Measurements from ENCODE around the gene DLGAP1.

DLGAP1 gene

DNA sequence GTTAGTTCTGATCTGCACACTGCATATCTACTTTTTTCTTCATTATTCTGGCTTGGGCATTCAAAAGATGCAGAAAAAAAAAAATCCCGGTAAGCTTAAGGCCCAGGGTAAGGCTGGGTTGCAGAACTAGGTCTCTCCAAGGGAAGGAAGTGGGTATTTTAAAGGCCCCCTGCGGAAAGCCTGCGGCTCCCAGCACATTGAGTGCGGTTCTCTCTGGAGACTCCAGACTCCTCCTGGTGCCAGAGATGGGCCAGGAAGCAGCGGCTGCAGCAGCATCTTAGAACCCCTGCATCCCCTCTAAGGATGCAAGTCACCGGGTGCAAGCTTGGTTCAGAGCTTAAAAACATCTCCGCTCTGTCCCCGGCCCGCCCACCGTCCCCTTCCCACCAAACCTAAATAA lies 955.6 kb downstream of the DLGAP1 start:
- Histone ChIP-seq H3K4me1 (ENCODE audit: control insufficient read depth in 1 of 2, insufficient read depth in 2 of 2, low read length in 2 of 2) (peaks cover 0 to 4% of the 10 kb centered on the region in 2 donors), H3K36me3 (ENCODE audit: control insufficient read depth in 1 of 2, insufficient read depth in 2 of 2, low read length in 2 of 2) (no peaks in the 10 kb centered on the region), H3K4me3 (ENCODE audit: low read depth in 1 of 2, low read length in 2 of 2) (peak overlapping the region; percentile 48 to 52), H3K27ac (ENCODE audit: low read length) (no peak overlapping the region), H3K27me3 (ENCODE audit: low read depth, low read length) (peaks cover 12% of the 10 kb centered on the region), H3K9me3 (ENCODE audit: control insufficient read depth in 1 of 2, low read length in 2 of 2) (no peaks in the 10 kb centered on the region)

DNA sequence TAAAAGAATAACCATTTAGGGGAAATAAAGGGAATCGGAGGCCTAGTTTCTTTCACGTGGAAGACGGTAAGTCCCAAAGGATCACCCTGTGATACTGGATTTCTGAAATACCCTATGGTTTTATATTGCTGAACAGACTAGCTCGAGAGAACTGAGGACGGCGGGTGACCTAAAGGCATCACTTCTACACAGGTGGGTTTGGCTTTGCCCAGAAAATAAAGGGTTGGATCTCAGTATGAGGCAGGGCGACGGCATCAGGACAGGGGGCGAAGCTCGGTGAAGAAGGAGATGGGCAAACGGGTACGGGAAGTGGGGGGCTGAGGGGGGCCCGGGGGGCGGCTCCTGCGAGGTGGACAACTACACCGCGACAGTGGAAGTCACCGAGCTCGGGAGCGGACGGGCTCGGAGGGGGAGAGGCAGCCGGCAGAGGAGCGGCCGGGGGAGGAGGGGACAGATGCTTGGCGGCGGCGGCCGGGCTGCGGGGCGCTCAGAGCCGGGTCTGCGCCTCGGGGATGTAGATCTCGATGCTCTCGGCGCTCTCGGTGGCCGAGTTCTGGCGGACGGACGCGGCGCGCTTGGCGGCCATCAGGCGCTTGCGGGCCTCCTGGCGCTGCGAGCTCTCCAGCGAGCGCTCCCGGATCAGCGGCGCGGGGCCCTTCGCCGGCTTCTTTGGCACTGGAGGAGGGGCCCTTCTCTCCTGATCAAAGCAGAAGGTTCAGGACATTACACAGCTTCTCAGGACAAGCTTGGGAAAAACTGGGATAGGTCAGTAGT lies 956.2 kb downstream of the DLGAP1 start:
- H3K27ac ChIP-seq (ENCODE audit: low read length), result no peak overlapping the region
- peak overlapping the region; percentile 48 to 52 for H3K4me3 ChIP-seq (ENCODE audit: low read depth in 1 of 2, low read length in 2 of 2)
- peaks cover 12% of the 10 kb centered on the region for H3K27me3 ChIP-seq (ENCODE audit: low read depth, low read length)

DNA sequence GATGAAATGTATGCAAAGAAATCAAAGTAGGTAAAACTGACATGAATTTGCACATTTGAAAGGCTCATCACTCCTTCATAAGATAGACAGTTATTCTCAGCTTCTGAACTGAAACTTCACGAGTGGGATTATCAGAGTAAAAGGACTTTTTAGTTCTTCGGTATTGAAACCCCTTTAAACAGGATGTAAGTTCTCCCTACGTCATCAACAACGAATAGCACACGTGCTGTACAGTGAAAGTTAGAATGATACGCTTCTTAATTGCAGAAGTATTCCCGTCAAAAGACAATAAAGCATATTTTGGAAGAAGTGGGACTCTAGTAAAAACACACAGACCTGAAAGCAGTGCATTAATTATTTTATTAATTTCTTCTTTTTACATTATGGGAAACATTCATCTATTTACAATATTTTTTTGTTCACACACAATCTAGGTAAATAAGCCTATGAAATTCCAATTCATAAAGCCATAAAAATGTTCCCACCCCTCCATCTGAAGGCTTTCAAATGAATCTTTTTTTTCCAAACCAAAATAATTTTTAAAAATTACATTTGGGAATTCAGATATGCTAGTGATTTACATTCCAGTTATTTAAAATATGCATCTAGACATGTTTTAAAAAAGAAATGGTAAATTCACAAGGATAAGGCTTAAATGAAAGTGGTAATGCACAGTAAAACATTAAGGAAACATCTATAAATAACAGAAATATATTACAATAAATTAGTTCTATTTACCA lies 959.2 kb downstream of the DLGAP1 start:
- Histone ChIP-seq H3K27me3 (ENCODE audit: low read depth, low read length) (peaks cover 12% of the 10 kb centered on the region), H3K9me3 (ENCODE audit: control insufficient read depth in 1 of 2, low read length in 2 of 2) (no peaks in the 10 kb centered on the region), H3K4me3 (ENCODE audit: low read depth in 1 of 2, low read length in 2 of 2) (no peak overlapping the region), H3K27ac (ENCODE audit: low read length) (no peak overlapping the region), H3K4me1 (ENCODE audit: control insufficient read depth in 1 of 2, insufficient read depth in 2 of 2, low read length in 2 of 2) (peaks cover 4% of the 10 kb centered on the region in 2 donors), H3K36me3 (ENCODE audit: control insufficient read depth in 1 of 2, insufficient read depth in 2 of 2, low read length in 2 of 2) (no peaks in the 10 kb centered on the region)

More for the DNA sequence above, 956.2 kb downstream of the DLGAP1 start:
- peaks cover 3 to 4% of the 10 kb centered on the region in 2 donors for H3K4me1 ChIP-seq (ENCODE audit: control insufficient read depth in 1 of 2, insufficient read depth in 2 of 2, low read length in 2 of 2)
- H3K9me3 ChIP-seq (ENCODE audit: control insufficient read depth in 1 of 2, low read length in 2 of 2), result no peaks in the 10 kb centered on the region
- H3K36me3 ChIP-seq (ENCODE audit: control insufficient read depth in 1 of 2, insufficient read depth in 2 of 2, low read length in 2 of 2), result no peaks in the 10 kb centered on the region

DNA sequence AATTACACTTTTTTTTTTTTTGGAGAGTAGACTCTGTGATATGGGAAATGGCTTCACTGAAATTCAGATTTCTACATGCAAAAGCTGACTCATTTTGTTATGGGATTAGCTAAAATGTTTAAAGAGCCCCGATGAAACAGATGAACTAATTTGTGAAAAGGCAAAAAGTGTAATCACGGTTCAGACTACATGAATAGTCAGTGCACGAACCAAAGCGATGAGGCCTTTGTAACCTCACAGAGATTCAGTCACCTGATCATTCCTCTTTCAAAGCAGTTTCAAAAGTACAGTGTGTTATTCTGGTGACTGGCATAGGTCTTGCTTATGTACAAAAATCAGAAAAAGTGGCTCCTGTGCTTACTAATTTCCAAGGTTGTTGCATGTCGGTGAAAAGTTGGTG lies 960.5 kb downstream of the DLGAP1 start:
- H3K4me3 ChIP-seq (ENCODE audit: low read depth in 1 of 2, low read length in 2 of 2), result no peak overlapping the region
- H3K9me3 ChIP-seq (ENCODE audit: control insufficient read depth in 1 of 2, low read length in 2 of 2), result no peaks in the 10 kb centered on the region
- peaks cover 2 to 4% of the 10 kb centered on the region in 2 donors for H3K4me1 ChIP-seq (ENCODE audit: control insufficient read depth in 1 of 2, insufficient read depth in 2 of 2, low read length in 2 of 2)
- H3K36me3 ChIP-seq (ENCODE audit: control insufficient read depth in 1 of 2, insufficient read depth in 2 of 2, low read length in 2 of 2), result no peaks in the 10 kb centered on the region
- peaks cover 8% of the 10 kb centered on the region for H3K27me3 ChIP-seq (ENCODE audit: low read depth, low read length)
- no peak overlapping the region for H3K27ac ChIP-seq (ENCODE audit: low read length)

DNA sequence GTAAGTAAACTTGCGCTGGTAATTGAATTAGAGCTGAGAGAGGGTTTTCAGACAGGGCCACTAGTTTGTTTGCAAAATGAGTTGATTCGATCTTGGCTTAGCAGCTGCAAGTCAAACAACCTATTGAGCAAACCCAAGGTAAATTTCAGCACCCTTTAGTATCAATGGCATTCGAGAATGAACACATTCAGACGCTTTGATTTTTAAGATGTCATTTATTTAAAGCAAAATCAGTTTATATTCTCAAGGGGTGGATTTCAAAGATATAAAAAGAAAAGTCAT lies 960.9 kb downstream of the DLGAP1 start:
- Histone ChIP-seq H3K4me3 (ENCODE audit: low read depth in 1 of 2, low read length in 2 of 2) (no peak overlapping the region), H3K4me1 (ENCODE audit: control insufficient read depth in 1 of 2, insufficient read depth in 2 of 2, low read length in 2 of 2) (peaks cover 0 to 4% of the 10 kb centered on the region in 2 donors), H3K9me3 (ENCODE audit: control insufficient read depth in 1 of 2, low read length in 2 of 2) (no peaks in the 10 kb centered on the region), H3K27ac (ENCODE audit: low read length) (no peak overlapping the region), H3K27me3 (ENCODE audit: low read depth, low read length) (peaks cover 6% of the 10 kb centered on the region), H3K36me3 (ENCODE audit: control insufficient read depth in 1 of 2, insufficient read depth in 2 of 2, low read length in 2 of 2) (no peaks in the 10 kb centered on the region)

DNA sequence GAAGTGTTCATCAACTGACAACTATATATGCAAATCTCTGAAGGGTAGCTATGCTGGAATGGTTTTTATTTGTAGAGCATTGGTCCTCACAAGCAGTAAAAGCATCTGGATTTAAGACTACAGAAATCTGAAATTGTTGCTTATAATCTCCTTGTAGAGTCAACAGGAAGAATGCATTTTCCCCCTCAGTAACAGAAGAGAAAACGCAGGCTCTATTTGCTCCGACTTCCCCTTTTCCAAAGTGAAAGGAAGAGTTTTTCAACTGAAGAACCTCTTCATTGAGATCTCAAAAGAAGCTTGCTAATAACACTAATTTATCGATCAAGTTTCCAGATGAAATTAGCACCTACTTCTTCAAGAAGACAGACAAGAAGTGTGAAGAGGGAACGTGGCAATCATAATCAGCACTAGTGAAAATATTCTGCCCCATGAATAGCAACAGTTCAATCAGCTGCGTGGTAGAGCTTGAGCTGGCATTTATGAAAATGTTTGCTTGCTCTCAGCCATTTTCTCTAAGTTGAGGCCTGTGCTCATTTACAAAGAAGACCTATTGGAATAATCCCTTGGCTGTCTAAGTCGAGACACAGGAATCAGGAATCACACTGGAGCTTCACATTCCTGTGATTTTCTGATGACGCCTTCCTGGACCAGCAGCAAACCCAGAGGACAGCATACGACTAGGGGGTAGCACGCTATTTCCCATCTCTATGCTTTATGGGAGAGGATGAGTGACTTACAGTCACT lies 961.4 kb downstream of the DLGAP1 start:
- Histone ChIP-seq H3K4me1 (ENCODE audit: control insufficient read depth in 1 of 2, insufficient read depth in 2 of 2, low read length in 2 of 2) (peaks cover 0 to 4% of the 10 kb centered on the region in 2 donors), H3K27me3 (ENCODE audit: low read depth, low read length) (peaks cover 2% of the 10 kb centered on the region), H3K36me3 (ENCODE audit: control insufficient read depth in 1 of 2, insufficient read depth in 2 of 2, low read length in 2 of 2) (no peaks in the 10 kb centered on the region), H3K9me3 (ENCODE audit: control insufficient read depth in 1 of 2, low read length in 2 of 2) (no peaks in the 10 kb centered on the region), H3K27ac (ENCODE audit: low read length) (no peak overlapping the region), H3K4me3 (ENCODE audit: low read depth in 1 of 2, low read length in 2 of 2) (peak overlapping the region in 1 of 2 donors; percentile 5)

DNA sequence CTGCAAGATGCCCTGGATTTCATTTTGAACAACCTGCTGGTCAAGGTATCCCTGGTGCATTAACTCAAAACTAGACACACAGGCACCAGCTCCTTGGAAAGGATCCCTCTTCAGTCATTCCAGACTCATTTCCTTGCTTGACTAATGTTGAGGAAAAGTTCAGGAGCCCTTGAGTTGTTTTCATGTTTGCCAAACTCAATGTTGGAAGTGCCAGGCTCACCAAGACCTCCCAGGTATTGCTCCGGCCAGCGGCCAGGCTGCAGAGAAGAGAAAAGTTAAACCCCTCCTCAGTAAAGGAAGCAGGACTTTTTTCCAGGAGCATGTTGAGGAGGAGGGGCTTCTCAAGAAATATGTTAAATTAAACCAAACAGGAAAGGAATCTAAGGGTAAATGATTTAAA lies 962.4 kb downstream of the DLGAP1 start:
- Histone ChIP-seq H3K4me1 (ENCODE audit: control insufficient read depth in 1 of 2, insufficient read depth in 2 of 2, low read length in 2 of 2) (peaks cover 0 to 4% of the 10 kb centered on the region in 2 donors), H3K9me3 (ENCODE audit: control insufficient read depth in 1 of 2, low read length in 2 of 2) (no peaks in the 10 kb centered on the region), H3K27ac (ENCODE audit: low read length) (no peak overlapping the region), H3K27me3 (ENCODE audit: low read depth, low read length) (no peaks in the 10 kb centered on the region), H3K4me3 (ENCODE audit: low read depth in 1 of 2, low read length in 2 of 2) (no peak overlapping the region), H3K36me3 (ENCODE audit: control insufficient read depth in 1 of 2, insufficient read depth in 2 of 2, low read length in 2 of 2) (no peaks in the 10 kb centered on the region)

DNA sequence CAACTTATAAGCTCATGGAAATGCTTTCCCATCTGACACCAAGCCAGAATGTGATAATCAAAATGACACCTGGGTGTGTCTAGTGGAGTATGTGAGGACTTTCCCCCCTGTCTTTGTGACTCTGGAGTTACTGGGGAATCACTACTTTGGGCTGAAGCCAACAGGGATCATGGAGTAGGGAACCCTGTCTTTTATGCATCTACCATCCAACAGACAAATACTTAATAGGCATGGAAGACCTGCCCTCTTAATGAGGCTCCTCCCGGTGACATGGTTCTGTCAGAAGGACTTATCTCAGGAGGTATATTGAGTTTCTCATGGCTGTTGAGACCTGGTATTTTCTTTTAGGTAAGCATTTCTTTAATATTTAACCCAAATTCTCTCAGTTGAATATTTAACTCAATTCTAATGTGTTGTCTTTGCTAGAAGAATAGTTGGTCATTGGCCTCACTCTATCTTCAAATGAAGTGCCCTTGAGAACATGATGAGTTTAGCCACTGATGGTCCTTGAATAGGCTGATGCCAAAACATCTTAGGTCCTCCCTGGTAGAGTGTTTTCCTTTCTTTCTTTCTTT lies 963.0 kb downstream of the DLGAP1 start:
- Histone ChIP-seq H3K4me3 (ENCODE audit: low read depth in 1 of 2, low read length in 2 of 2) (no peak overlapping the region), H3K9me3 (ENCODE audit: control insufficient read depth in 1 of 2, low read length in 2 of 2) (no peaks in the 10 kb centered on the region), H3K4me1 (ENCODE audit: control insufficient read depth in 1 of 2, insufficient read depth in 2 of 2, low read length in 2 of 2) (peaks cover 0 to 4% of the 10 kb centered on the region in 2 donors), H3K27me3 (ENCODE audit: low read depth, low read length) (no peaks in the 10 kb centered on the region), H3K27ac (ENCODE audit: low read length) (no peak overlapping the region), H3K36me3 (ENCODE audit: control insufficient read depth in 1 of 2, insufficient read depth in 2 of 2, low read length in 2 of 2) (no peaks in the 10 kb centered on the region)

DNA sequence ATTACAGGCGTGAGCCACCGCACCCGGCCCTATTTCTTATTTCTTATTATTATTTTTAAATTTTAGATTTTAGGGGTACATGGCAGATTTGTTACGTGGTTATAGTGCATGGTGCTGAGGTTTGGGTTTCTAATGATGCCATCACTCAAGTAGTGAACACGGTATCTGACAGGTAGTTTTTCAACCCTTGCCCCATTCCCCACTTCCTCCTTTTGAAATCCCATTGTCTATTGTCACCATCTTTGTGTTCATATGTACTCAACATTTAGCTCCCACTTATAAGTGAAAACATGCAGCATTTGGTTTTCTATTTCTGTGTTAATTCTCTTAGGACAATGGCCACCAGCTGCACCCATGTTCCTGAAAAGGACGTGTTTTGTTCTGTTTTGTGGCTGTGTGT lies 965.6 kb downstream of the DLGAP1 start:
- Histone ChIP-seq H3K27ac (ENCODE audit: low read length) (no peak overlapping the region), H3K4me3 (ENCODE audit: low read depth in 1 of 2, low read length in 2 of 2) (no peak overlapping the region), H3K4me1 (ENCODE audit: control insufficient read depth in 1 of 2, insufficient read depth in 2 of 2, low read length in 2 of 2) (peaks cover 0 to 4% of the 10 kb centered on the region in 2 donors), H3K27me3 (ENCODE audit: low read depth, low read length) (no peaks in the 10 kb centered on the region), H3K36me3 (ENCODE audit: control insufficient read depth in 1 of 2, insufficient read depth in 2 of 2, low read length in 2 of 2) (no peaks in the 10 kb centered on the region), H3K9me3 (ENCODE audit: control insufficient read depth in 1 of 2, low read length in 2 of 2) (no peaks in the 10 kb centered on the region)

DNA sequence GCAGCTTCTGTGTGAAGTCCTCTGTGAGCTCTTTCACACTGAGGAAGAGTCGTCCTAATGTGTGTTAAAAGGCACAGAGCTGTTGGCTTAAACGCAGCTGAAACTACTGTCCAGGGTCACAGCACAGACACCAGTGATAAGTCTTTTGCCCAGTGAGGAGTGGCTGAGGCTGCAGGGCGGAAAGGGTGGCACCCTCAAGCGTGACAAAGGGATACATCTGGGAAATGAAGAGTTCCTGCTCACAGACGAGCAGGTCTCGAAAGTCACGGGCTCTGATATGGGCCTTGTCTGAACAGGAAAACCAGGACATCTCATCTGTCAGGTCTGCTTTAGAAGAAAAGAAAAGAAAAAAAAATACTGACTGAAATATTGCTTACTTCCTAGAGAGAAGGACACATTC lies 968.6 kb downstream of the DLGAP1 start:
- no peak overlapping the region for H3K4me3 ChIP-seq (ENCODE audit: low read depth in 1 of 2, low read length in 2 of 2)
- H3K9me3 ChIP-seq (ENCODE audit: control insufficient read depth in 1 of 2, low read length in 2 of 2), result no peaks in the 10 kb centered on the region

More for the DNA sequence above, 968.6 kb downstream of the DLGAP1 start:
- no peak overlapping the region for H3K27ac ChIP-seq (ENCODE audit: low read length)
- no peaks in the 10 kb centered on the region for H3K4me1 ChIP-seq (ENCODE audit: control insufficient read depth in 1 of 2, insufficient read depth in 2 of 2, low read length in 2 of 2)
- H3K27me3 ChIP-seq (ENCODE audit: low read depth, low read length), result no peaks in the 10 kb centered on the region
- no peaks in the 10 kb centered on the region for H3K36me3 ChIP-seq (ENCODE audit: control insufficient read depth in 1 of 2, insufficient read depth in 2 of 2, low read length in 2 of 2)

All from muscle layer of duodenum (tissue), 2 donors.